HepG2 (cell line): ENCODE results near the gene BBS12. TPM values are rescaled to one million over a fixed set of nuclear protein-coding genes. Genes with fewer than 3 reads are reported as not detected.

Source experiments
- ATAC-seq: fragments of 200-7000 bp; cut with Tn5 transposase; 3 replicates; pipeline ENCODE4 v1.9.1; 2020; ENCODE audit warnings: mild to moderate bottlenecking, moderate library complexity
- BruUV-seq: library from RNA; stranded (reverse); fragments of 400-500 nt; replicated peaks from 2 replicates; lab custom pipeline; 2021; lab: Mats Ljungman, UMichigan
- CTCF ChIA-PET: fragments of 300-600 bp; formaldehyde crosslinking; extraction: SDS; loops from one replicate; lab custom pipeline; 2021; ENCODE audit warnings: low total read pairs, inconsistent platforms, low intra/inter-chr PET ratio; lab: Yijun Ruan, JAX
- POLR2A ChIA-PET: fragments of 350-600 bp; sonication (Branson Sonifier 250); formaldehyde crosslinking; loops from one replicate; lab custom pipeline; 2020; ENCODE audit warnings: antibody characterized with exemption, inconsistent platforms; lab: Yijun Ruan, JAX
- DNase-seq: peaks from one replicate; pipeline ENCODE4 v3.0.0-alpha.2; 2015; ENCODE audit warnings: low spot score
- FAIRE-seq: peaks from 3 replicates; lab custom pipeline; 2011; peaks lifted over from hg19 to GRCh38; lab: Jason Lieb, UNC
- H2AFZ ChIP-seq: one replicate; pipeline ENCODE4 v1.6.1; 2011; ENCODE audit warnings: low read length, inconsistent platforms
- H3K27ac ChIP-seq: fragments of 300-600 bp; 3 replicates; pipeline ENCODE4 v1.8.0; 2011; ENCODE audit warnings: mixed run types, mild to moderate bottlenecking, mixed read lengths, low read length, inconsistent platforms; ENCODE audit not compliant: insufficient read depth; ENCODE audit errors: extremely low read length
- H3K27me3 ChIP-seq, 2 experiments: fragments of 200-600 bp in 1 of 2; 2 replicates in 1 of 2; 3 replicates in 1 of 2; pipeline versions ENCODE4 v1.6.0 to v1.8.0; 2011; ENCODE audit warnings: low read length in 2 of 2, mild to moderate bottlenecking in 2 of 2, moderate library complexity in 2 of 2, inconsistent platforms in 1 of 2; ENCODE audit not compliant: insufficient read depth in 2 of 2, control insufficient read depth in 1 of 2
- H3K36me3 ChIP-seq, 2 experiments: fragments of 200-600 bp in 1 of 2; replicated peaks in 1 of 2; 2 replicates in 1 of 2; 3 replicates in 1 of 2; pipeline versions ENCODE4 v1.5.1 to v1.8.0; 2011; ENCODE audit warnings: low read length in 2 of 2, inconsistent platforms in 1 of 2; ENCODE audit not compliant: insufficient read depth in 2 of 2, control insufficient read depth in 1 of 2
- H3K4me1 ChIP-seq: 2 replicates; pipeline ENCODE4 v1.5.1; 2012; ENCODE audit warnings: low read length, inconsistent platforms; ENCODE audit not compliant: insufficient read depth
- H3K4me2 ChIP-seq: 2 replicates; pipeline ENCODE4 v1.6.0; 2011; ENCODE audit warnings: low read depth, low read length, inconsistent platforms
- H3K4me3 ChIP-seq, 3 experiments: fragments of 200-600 bp in 1 of 3; sonication (generic), shearing (Covaris generic) in 1 of 3; replicated peaks in 1 of 3; 2 replicates each; pipeline ENCODE4 v1.5.1; 2011 to 2016; ENCODE audit warnings: low read length in 3 of 3, inconsistent platforms in 2 of 3, low read depth in 2 of 3, mild to moderate bottlenecking in 2 of 3, control low read depth in 1 of 3, mixed read lengths in 1 of 3; ENCODE audit not compliant: insufficient read depth in 1 of 3
- H3K79me2 ChIP-seq: one replicate; pipeline ENCODE4 v1.6.1; 2011; ENCODE audit warnings: low read length, inconsistent platforms; ENCODE audit not compliant: insufficient read depth
- H3K9ac ChIP-seq: 2 replicates; pipeline ENCODE4 v1.6.0; 2011; ENCODE audit warnings: mild to moderate bottlenecking, low read depth, low read length, inconsistent platforms; ENCODE audit not compliant: insufficient read depth
- H3K9me3 ChIP-seq: 2 replicates; pipeline ENCODE4 v1.5.1; 2012; ENCODE audit warnings: mild to moderate bottlenecking, low read length
- H4K20me1 ChIP-seq: 2 replicates; pipeline ENCODE4 v1.6.0; 2011; ENCODE audit warnings: inconsistent platforms, mild to moderate bottlenecking, low read length, moderate library complexity; ENCODE audit not compliant: insufficient read depth
- ESRRA ChIP-seq: sonication (generic); formaldehyde crosslinking; IDR thresholded peaks from 2 replicates; pipeline ENCODE4 v1.5.1; 2020; ENCODE audit warnings: mild to moderate bottlenecking, low read depth, missing genetic modification reagents
- IRX3 ChIP-seq: sonication (generic); formaldehyde crosslinking; IDR thresholded peaks from 2 replicates; pipeline ENCODE4 v1.8.1; 2023; ENCODE audit warnings: mild to moderate bottlenecking, low read depth, missing genetic modification reagents, borderline replicate concordance
- MAFK ChIP-seq, 2 experiments: IDR thresholded peaks in 1 of 2; conservative IDR thresholded peaks in 1 of 2; 2 replicates each; pipeline ENCODE4 v1.6.1; 2011; ENCODE audit warnings: improper control_type of control experiment in 2 of 2, low read length in 2 of 2
- XRCC5 ChIP-seq: fragments of 200-400 bp; formaldehyde crosslinking; optimal IDR thresholded peaks from 2 replicates; pipeline ENCODE3; 2017; ENCODE audit warnings: mild to moderate bottlenecking, low read length
- WGBS: methylation state at CpG from one replicate; pipeline ENCODE4 v1.1.6; 2017; ENCODE audit warnings: low lambda C conversion rate; 5-methylcytosine and 5-hydroxymethylcytosine counted together
- in situ Hi-C: cut with HindIII; loops from 2 replicates; pipeline ENCODE4 v1.10.0; 2017; ENCODE audit warnings: low pct_unique_long_range_greater_than_20kb; ENCODE audit not compliant: extremely low pct_ligation_motif_present
- intact Hi-C: fragments of 100-400 bp; cut with micrococcal nuclease; formaldehyde crosslinking; loops from one replicate; pipeline ENCODE4 v1.10.0; 2022; ENCODE audit not compliant: unreplicated experiment
- polyA plus RNA-seq, 8 experiments: library from polyadenylated mRNA; depleted of rRNA in 3 of 8; stranded (reverse) in 7 of 8; unstranded in 1 of 8; fragments of >200 nt; fragmentation: Illumina TruSeq in 4 of 8; extraction: Trizol in 4 of 8; gene quantifications; 2 replicates each; pipeline versions ENCODE4 v1.2.1 to v1.2.3, GENCODE V29; 2011 to 2016; ENCODE audit warnings: low read depth in 4 of 8, missing spikeins in 1 of 8, mixed read lengths in 1 of 8; ENCODE audit not compliant: insufficient read depth in 1 of 8
- total RNA-seq, 5 experiments: library from RNA; depleted of rRNA; stranded (reverse); fragments of >200 nt; fragmentation: Illumina TruSeq; extraction: Trizol; gene quantifications; 2 replicates each; pipeline ENCODE4 v1.2.3, GENCODE V29; 2016; ENCODE audit warnings: low read depth in 1 of 5
- TF ChIP-seq, protein P1 (sequence below): sonication (generic); formaldehyde crosslinking; IDR thresholded peaks from 2 replicates; pipeline ENCODE4 v1.8.1; 2023; ENCODE audit warnings: mild to moderate bottlenecking, moderate library complexity, missing genetic modification reagents

The BBS12 gene
- total and polyA plus RNA-seq, 2 of the 13 experiments (the other 11 are each of a cell fraction or from before 2014, with no cell fraction given): 0.32 to 1.7 TPM

DNA sequence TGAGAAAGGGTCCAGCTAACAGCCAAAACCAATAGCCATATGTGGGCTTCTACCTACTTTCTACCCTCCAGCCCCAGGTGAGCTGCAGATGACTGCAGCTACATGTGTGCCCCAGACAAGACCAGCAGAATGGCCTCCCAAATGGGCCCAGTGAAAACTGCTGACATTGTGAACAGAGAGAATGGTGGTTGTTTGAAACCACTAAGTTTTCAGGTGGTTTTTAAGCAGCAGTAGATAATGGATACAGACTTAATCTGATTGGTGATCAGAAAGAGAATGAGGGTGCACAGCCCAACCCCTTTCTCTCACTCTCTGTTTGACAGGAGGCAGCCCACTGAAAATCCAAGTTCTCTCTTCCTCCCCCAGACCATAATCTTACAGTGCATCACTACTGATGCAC lies 42.5 kb upstream of the BBS12 start:
- FAIRE-seq: no peak
- POLR2A ChIA-PET: no interaction called here
- H3K4me2 ChIP-seq: no peak overlapping the region
- ATAC-seq: no peak
- no peak overlapping the region for H3K4me3 ChIP-seq
- CTCF ChIA-PET: no interaction called here
- no peak overlapping the region for H3K27ac ChIP-seq
- no TSS peak for BruUV-seq
- no peak for DNase-seq
- H2AFZ ChIP-seq: no peak overlapping the region
- no peaks in the 10 kb centered on the region for H4K20me1 ChIP-seq
- no peaks in the 10 kb centered on the region for H3K4me1 ChIP-seq
- in situ Hi-C loops: no loop called here
- H3K36me3 ChIP-seq: no peaks in the 10 kb centered on the region
- intact Hi-C loops: no loop called here
- TF ChIP-seq MAFK (conservative IDR thresholded peaks at IDR 0.05 in 1 of 2, IDR thresholded peaks at IDR 0.05 in 1 of 2; ENCODE audit: low read length in 2 of 2) (0 out of 4 replicates have a peak, but pooled peaks of 1 of the 2 experiments have one; percentile 10), ESRRA (CRISPR knock-in tag) (no peak)
- TF ChIP-seq, all 625 proteins: peak for 1
- Histone ChIP-seq H3K79me2 (no peaks in the 10 kb centered on the region), H3K27me3 (peaks cover 0 to 6% of the 10 kb centered on the region in 2 experiments; a peak in 2 of 5 replicates), H3K9ac (no peak overlapping the region), H3K9me3 (no peaks in the 10 kb centered on the region)

DNA sequence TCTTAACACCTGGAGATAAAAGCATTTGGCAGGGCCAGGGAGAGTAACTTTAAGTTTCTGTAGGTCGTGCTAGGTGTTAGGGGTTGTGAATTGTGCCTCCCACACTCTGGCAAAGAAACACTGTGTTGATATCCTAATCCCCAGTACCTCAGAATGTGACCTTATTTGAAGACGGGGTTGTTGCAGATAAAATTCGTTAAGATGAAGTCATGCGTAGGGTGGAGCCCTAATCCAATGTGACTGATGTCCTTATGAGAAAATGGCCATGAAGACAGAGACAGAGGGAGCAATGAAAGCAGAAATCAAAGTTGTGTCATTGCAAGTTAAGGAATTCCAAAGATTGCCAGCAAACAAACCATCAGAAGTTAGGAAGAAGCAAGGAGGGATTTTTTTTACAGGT lies 40.5 kb upstream of the BBS12 start:
- Histone ChIP-seq H4K20me1 (no peaks in the 10 kb centered on the region), H3K4me2 (no peak overlapping the region), H3K36me3 (no peaks in the 10 kb centered on the region), H3K4me1 (no peaks in the 10 kb centered on the region), H3K27me3 (peaks cover 0 to 6% of the 10 kb centered on the region in 2 experiments; a peak in 2 of 5 replicates), H3K9me3 (no peaks in the 10 kb centered on the region), H3K79me2 (no peaks in the 10 kb centered on the region), H3K4me3 (no peak overlapping the region), H3K27ac (no peak overlapping the region), H3K9ac (no peak overlapping the region), H2AFZ (no peak overlapping the region)
- FAIRE-seq (no peak), ATAC-seq (no peak), DNase-seq (no peak)
- TF ChIP-seq, protein P1, sequence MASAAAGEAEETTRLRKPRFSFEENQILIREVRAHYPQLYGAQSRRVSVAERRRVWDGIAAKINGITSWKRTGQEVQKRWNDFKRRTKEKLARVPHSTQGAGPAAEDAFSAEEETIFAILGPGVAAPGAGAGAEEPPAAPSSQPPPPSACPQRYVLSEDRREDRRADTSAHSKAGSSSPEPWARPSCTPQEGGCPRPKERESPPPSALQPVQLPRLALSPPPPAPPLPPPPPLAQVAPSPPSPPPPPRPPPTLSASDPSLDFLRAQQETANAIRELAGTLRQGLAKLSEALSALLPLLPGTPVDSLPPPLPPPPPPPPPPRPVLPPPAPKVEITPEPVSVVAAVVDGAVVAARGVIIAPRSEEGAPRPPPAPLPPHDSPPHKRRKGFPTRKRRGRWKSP (CRISPR knock-in tag): no peak
- TF ChIP-seq IRX3 (no peak), XRCC5 (no peak)
- intact Hi-C loops (no loop called here), in situ Hi-C loops (no loop called here)
- ChIA-PET CTCF (no interaction called here), POLR2A (no interaction called here)
- 3% methylated on average over 4 of the region's 4 CpGs for WGBS
- BruUV-seq: no TSS peak
